Epithelial cell of proximal tubule (primary cell): ENCODE data around the gene LMO7. TPM values are rescaled to one million over a fixed set of nuclear protein-coding genes. Genes with fewer than 3 reads are reported as not detected.

ENCODE experiments used
- DNase-seq: peaks from one replicate; pipeline ENCODE4 v3.0.0-alpha.2; 2011; ENCODE audit warnings: low read depth
- H3K4me3 ChIP-seq: 2 replicates; pipeline ENCODE4 v1.5.1; 2011; ENCODE audit warnings: low read depth, mild to moderate bottlenecking, low read length
- CTCF ChIP-seq: conservative IDR thresholded peaks from 2 replicates; pipeline ENCODE4 v1.5.1; 2012; ENCODE audit warnings: low read depth, mild to moderate bottlenecking, low read length
- total RNA-seq: library from RNA; depleted of rRNA; stranded (reverse); fragments of >200 nt; gene quantifications from 2 replicates; pipeline ENCODE4 v1.2.3, GENCODE V29; 2015

Gene LMO7
- 36.0 and 46.9 TPM in 2 replicates for total RNA-seq

GRCh38 chr13:75635828-75636435, at the start of gene LMO7:
LMO7 (plus strand) TSS chr13:75636330; CDS start chr13:75636658, 328 bp downstream.
- peak within 1 kb of the TSS; percentile 86 for H3K4me3 ChIP-seq
- DNase-seq, result no peak
- TF ChIP-seq CTCF, result no peak

- TF ChIP-seq CTCF, result no peak
- no peak for DNase-seq
- H3K4me3 ChIP-seq, result no peak overlapping the region
These were observed 48.5 kb upstream of the LMO7 start for GRCh38 chr13:75587679-75588078.

GRCh38 chr13:75596657-75597182, 39.4 kb upstream of the LMO7 start:
- TF ChIP-seq CTCF, result no peak
- DNase-seq, result no peak
- no peak overlapping the region for H3K4me3 ChIP-seq

- H3K4me3 ChIP-seq, result no peak overlapping the region
- no peak for TF ChIP-seq CTCF
- DNase-seq, result no peak
These were observed 35.8 kb upstream of the LMO7 start for GRCh38 chr13:75600371-75600770.

- no peak for DNase-seq
- no peak overlapping the region for H3K4me3 ChIP-seq
- no peak for TF ChIP-seq CTCF
These were observed 33.1 kb upstream of the LMO7 start for GRCh38 chr13:75603038-75603437.

GRCh38 chr13:75607447-75607846, 28.7 kb upstream of the LMO7 start:
- no peak for DNase-seq
- no peak for TF ChIP-seq CTCF
- no peak overlapping the region for H3K4me3 ChIP-seq

GRCh38 chr13:75610466-75610865, 25.7 kb upstream of the LMO7 start:
- no peak for DNase-seq
- H3K4me3 ChIP-seq, result no peak overlapping the region
- TF ChIP-seq CTCF, result no peak
